Regular cardiac myocyte (primary cell): Measurements from ENCODE around the gene GLT1D1. TPM values are rescaled to one million over a fixed set of nuclear protein-coding genes. Genes with fewer than 3 reads are reported as not detected.

ENCODE experiments used
- total RNA-seq: library from RNA; depleted of rRNA; stranded (reverse); fragments of >200 nt; gene quantifications from 2 replicates; pipeline ENCODE4 v1.2.3, GENCODE V29; 2014

Gene GLT1D1
- not detected in 2 replicates for total RNA-seq

GRCh38 chr12:128852885-128853599 lies at the start of gene GLT1D1:
Gene GLT1D1, plus strand, starts transcription at chr12:128853478. Its CDS starts 104 bp downstream, at chr12:128853582.

GRCh38 chr12:128823916-128824839 lies 29.1 kb upstream of the GLT1D1 start, which contains the start of gene SLC15A4:
Gene SLC15A4, minus strand, starts transcription at chr12:128823958. Its CDS starts 15 bp downstream, at chr12:128823943.

Other genes starting within 250 kb of the GLT1D1 start
- 64.4 and 97.2 TPM in 2 replicates for gene SLC15A4, start 29.5 kb upstream of the GLT1D1 start, total RNA-seq